ENCODE measurements around the gene FAP. TPM values are rescaled to one million over a fixed set of nuclear protein-coding genes. Genes with fewer than 3 reads are reported as not detected.
A peak's percentile ranks its signal among the peaks of the same experiment; 100 is the strongest.

FAP gene
- total RNA-seq, 1 donor from 2014 or later: 0.62 TPM

DNA sequence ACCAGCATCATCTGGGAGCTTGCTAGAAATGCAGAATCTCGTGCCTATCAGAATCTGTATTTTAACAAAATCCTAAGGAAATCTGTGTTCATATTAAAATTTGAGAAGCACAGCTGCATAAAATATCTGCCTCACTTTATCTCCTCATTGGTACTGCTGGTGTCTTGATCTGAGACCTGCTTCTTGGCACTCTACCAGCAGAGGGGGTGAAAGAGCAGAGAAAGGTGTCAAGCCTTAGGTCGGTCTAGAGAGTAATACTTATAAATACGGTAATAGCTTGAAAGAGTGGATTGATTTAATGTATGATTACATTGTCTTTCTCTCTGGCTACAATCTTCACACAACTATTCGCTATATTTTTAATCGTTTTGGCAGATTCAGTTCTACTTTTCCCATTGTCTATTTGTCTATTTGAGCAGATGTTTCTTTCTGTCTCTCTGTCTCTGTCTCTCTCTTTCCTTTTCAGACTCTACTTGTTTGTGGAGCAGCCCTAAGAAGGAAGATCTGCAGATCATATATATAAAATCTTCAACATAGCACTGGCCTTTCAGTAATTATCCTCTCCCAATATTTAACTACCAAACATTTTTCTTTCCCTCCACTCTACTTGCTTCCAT lies 89.5 kb downstream of the FAP start:
- DNase-seq (no peak), ATAC-seq (ENCODE audit: poor library complexity) (no peak)
- intact Hi-C loops (cut with DNase I): loop anchor here (10.0 kb wide), 1 partner anchor 141 kb away; no protein-coding TSS in a partner anchor

GRCh38 chr2:162152147-162152546 lies 91.1 kb downstream of the FAP start, which contains the start of gene GCG:
Gene GCG (minus strand): TSS chr2:162152247. CDS start chr2:162149178, 3,069 bp downstream.
- intact Hi-C loops (cut with DNase I): loop anchor here (10.0 kb wide), 1 partner anchor 143 kb away; no protein-coding TSS in a partner anchor

GRCh38 chr2:162149940-162150339 lies 93.3 kb downstream of the FAP start:
- ATAC-seq (ENCODE audit: poor library complexity) (no peak), DNase-seq (no peak)
- intact Hi-C loops (cut with DNase I): loop anchor here (10.0 kb wide), 1 partner anchor 145 kb away; no protein-coding TSS in a partner anchor

More at GRCh38 chr2:162152147-162152546, 91.1 kb downstream of the FAP start, which contains the start of gene GCG:
- ATAC-seq (ENCODE audit: poor library complexity) (no peak), DNase-seq (no peak)

- DNase-seq: no peak
- intact Hi-C loops (cut with DNase I): no loop called here
- no peak for ATAC-seq (ENCODE audit: poor library complexity)
Measured at GRCh38 chr2:162149466-162149865, 93.8 kb downstream of the FAP start.

DNA sequence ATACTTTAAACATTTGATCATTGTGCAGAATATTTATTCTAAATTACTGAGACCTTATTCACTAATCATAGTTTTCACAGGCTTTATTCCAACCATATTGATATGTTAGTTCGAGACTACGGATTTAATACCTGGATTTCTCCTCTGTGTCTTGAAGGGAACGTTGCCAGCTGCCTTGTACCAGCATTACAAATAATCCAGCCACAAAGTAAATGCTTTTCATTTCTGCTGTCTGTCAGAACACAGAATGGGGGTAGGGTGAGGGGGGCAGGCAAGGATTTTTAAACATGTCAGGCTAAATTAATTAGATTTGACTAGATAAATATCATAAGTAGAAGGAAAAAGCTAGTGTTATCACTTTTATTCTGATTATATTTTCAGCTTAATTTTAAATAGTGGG lies 94.3 kb downstream of the FAP start:
- ATAC-seq (ENCODE audit: poor library complexity) (no peak), DNase-seq (no peak)
- intact Hi-C loops (cut with DNase I): no loop called here

DNA sequence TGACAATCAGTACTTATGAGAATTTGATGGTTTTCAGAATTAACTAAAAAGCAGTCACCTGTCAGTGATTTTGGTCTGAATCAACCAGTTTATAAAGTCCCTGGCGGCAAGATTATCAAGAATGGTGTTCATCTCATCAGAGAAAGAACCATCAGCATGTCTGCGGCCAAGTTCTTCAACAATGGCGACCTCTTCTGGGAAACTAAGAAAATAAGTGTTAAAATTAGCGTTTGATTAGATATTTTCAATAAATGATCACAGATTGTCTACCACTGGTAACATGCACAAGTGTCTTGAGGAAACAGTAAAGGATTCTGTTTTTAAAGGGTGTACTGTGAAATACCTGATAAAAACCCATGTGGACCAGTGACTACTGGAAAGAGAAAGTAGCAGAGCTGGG lies 99.3 kb downstream of the FAP start:
- intact Hi-C loops (cut with DNase I): no loop called here
- no peak for DNase-seq
- ATAC-seq (ENCODE audit: poor library complexity): no peak

- intact Hi-C loops (cut with DNase I): no loop called here
- ATAC-seq (ENCODE audit: poor library complexity) (no peak), DNase-seq (no peak)
Measured at GRCh38 chr2:162138310-162138709, 104.9 kb downstream of the FAP start.

- intact Hi-C loops (cut with DNase I): loop anchor here (10.0 kb wide), 1 partner anchor 543 kb away; no protein-coding TSS in a partner anchor
- DNase-seq: no peak
- no peak for ATAC-seq (ENCODE audit: poor library complexity)
Measured at GRCh38 chr2:162127422-162127821, 115.8 kb downstream of the FAP start.

- DNase-seq: no peak
- intact Hi-C loops (cut with DNase I): loop anchor here (10.0 kb wide), 1 partner anchor 542 kb away; no protein-coding TSS in a partner anchor
- no peak for ATAC-seq (ENCODE audit: poor library complexity)
Measured at GRCh38 chr2:162126527-162126926, 116.7 kb downstream of the FAP start.

GRCh38 chr2:162126111-162126519 lies 117.1 kb downstream of the FAP start:
- intact Hi-C loops (cut with DNase I): loop anchor here (10.0 kb wide), 1 partner anchor 541 kb away; no protein-coding TSS in a partner anchor
- ATAC-seq (ENCODE audit: poor library complexity) (no peak), DNase-seq (no peak)

GRCh38 chr2:162125138-162125537 lies 118.1 kb downstream of the FAP start:
- intact Hi-C loops (cut with DNase I): loop anchor here (2.0 to 10.0 kb wide), 2 partner anchors 118 to 540 kb away; no protein-coding TSS in a partner anchor
- ATAC-seq (ENCODE audit: poor library complexity) (no peak), DNase-seq (no peak)

- DNase-seq (no peak), ATAC-seq (ENCODE audit: poor library complexity) (peak; percentile 81)
- intact Hi-C loops (cut with DNase I): loop anchor here (2.0 to 10.0 kb wide), 2 partner anchors 117 to 539 kb away; no protein-coding TSS in a partner anchor
Measured at GRCh38 chr2:162123806-162124758, 119.2 kb downstream of the FAP start.

Other genes with a start within 250 kb of the FAP start
- gene DPP4, start 169.2 kb downstream of the FAP start, total RNA-seq: 3.8 TPM
- gene GCG, start 91.2 kb downstream of the FAP start, total RNA-seq: not detected
- gene IFIH1, start 75.2 kb upstream of the FAP start, total RNA-seq: 5.3 TPM
- 7.6 TPM for gene GCA, start 100.7 kb upstream of the FAP start, total RNA-seq